ENCODE results near the gene SKAP2.

The SKAP2 gene, protein sequence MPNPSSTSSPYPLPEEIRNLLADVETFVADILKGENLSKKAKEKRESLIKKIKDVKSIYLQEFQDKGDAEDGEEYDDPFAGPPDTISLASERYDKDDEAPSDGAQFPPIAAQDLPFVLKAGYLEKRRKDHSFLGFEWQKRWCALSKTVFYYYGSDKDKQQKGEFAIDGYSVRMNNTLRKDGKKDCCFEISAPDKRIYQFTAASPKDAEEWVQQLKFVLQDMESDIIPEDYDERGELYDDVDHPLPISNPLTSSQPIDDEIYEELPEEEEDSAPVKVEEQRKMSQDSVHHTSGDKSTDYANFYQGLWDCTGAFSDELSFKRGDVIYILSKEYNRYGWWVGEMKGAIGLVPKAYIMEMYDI

DNA sequence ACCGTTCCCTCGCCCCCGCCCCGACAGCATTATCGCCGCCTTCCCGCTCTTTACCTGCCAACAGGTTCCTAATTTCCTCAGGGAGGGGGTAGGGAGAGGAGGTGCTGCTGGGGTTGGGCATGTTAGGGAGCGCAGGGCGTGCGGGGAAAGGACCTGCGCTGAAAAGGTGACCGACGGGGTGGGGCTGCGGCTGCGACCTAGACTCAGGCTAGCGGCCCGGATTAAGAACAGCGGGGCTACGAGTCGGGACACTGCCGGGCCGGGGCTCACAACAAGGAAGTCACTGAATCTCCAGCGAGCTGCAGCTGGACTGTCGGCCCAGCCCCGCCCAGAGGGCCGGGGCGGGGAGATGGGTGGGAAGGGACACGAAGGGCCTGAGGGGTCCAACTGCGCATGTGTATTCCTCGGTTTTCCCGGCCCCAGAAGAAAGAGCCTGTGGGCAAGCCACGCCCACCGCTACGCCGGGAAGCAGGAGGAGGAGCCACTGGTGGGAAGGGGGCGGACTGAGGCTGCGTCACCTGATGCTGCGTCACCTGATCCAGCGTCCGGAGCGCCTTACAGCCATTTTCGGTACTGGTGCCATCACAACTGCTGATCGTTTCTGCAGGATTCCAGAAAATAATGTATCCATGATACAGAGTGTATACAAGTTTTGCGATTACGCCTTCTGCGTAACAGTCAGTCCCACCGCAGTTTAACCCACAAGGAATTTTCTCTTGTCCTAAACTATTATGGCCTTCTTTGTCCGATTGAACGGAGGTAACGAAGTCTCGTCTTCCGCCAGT, at the start of gene SKAP2:
TSS of gene SKAP2 (minus strand) at position 282 of the 785 bp plus-strand sequence. CDS start at position 121, 161 bp downstream.
- peak; percentile 85 to 87 for DNase-seq (ENCODE audit: extremely low read depth in 1 of 2, low read depth in 1 of 2)

- no peak for DNase-seq (ENCODE audit: extremely low read depth in 1 of 2, low read depth in 1 of 2)
These were observed 48.6 kb upstream of the SKAP2 start for GRCh38 chr7:26912933-26913536.

DNA sequence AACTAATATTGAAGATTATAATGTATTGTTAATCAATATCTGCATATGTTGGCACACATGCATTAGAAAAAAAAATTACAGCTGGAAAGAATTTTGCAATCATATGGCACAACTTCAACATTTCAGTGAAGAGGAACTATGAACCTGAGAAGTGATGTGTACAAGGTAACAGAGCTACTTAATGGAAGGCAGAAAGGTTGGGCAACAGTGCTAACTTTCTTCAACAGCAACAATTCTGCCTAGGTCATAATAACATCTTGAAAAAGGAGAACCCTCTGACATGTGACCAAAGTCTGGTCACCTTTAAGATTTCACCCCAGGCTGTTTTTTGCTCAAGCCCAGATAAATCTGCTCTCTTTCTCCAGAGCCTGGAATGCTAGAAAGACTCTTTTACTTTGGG, 47.9 kb upstream of the SKAP2 start:
- no peak for DNase-seq (ENCODE audit: extremely low read depth in 1 of 2, low read depth in 1 of 2)

DNA sequence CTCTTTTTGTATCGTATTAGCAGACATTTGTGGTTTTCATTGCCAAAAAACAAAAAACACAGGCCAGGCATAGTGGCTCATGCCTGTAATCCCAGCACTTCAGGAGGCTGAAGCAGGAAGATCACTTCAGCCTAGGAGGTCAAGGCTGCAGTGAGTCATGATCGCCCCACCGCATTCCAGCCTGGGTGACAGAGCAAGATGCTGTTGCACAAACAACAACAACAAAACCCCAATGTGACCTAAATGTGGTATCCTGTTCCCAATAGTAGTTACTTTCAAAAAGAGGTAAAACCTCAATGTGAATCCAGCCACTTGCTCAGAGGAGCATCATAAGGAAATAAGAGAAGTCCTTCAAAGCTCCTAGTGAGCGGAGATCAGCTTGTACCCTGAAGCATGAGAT, 45.8 kb upstream of the SKAP2 start:
- no peak for DNase-seq (ENCODE audit: extremely low read depth in 1 of 2, low read depth in 1 of 2)

DNA sequence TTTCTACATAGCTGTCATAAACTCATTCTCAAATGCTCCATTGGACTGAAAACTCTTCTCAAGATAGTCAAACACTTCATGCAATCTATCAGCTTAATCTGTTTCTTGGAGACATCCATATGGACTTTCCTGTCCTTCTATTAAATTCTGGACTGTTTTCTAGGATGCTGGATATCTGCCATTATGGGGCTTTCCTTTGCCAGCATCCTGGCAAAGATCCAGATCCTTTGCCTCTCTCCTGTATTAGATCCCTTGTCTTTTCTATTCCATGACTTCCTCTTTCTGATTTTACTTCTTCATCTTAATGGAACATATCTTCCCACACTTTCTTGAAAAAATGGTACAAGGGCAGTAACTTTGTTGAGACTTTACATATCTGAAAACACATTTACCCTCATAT, 35.9 kb upstream of the SKAP2 start:
- DNase-seq (ENCODE audit: extremely low read depth in 1 of 2, low read depth in 1 of 2): no peak

DNA sequence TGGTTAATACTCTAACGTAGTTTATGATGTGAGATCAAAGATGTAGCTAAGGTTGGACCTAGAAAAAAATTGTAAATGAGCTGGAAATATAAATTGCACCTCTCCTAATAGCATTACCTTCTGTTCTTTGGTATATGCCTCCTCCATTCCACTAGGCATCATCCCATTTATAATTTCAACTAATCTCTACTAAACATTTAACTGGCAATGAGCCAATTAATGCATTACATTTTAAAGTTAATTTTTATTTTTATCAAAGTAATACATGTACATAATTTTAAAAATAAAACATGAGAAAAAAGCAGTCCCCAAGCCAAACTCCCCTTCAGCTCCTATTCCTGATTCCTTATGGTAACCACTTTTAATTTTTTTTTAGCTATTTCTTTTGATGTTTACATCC, 35.1 kb upstream of the SKAP2 start:
- DNase-seq (ENCODE audit: extremely low read depth in 1 of 2, low read depth in 1 of 2): no peak

DNA sequence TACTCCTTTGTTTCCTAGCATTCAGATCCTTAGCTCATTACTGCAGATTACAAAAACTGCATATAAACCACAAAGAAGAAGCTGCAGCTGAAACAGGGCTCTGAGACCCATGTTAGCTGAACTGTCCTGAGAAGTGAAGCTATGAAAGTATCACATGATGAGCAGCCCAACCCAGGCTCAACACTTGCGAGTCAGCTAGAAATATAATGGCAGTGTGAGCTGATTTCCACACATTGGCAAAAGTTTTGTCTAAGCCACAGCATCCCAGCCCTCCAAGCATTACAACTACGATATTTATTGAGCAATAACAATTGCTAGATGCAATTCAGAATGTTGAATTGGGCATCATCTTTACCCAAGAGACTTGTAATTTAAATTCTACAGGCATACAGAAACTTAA, 34.5 kb upstream of the SKAP2 start:
- no peak for DNase-seq (ENCODE audit: extremely low read depth in 1 of 2, low read depth in 1 of 2)

DNA sequence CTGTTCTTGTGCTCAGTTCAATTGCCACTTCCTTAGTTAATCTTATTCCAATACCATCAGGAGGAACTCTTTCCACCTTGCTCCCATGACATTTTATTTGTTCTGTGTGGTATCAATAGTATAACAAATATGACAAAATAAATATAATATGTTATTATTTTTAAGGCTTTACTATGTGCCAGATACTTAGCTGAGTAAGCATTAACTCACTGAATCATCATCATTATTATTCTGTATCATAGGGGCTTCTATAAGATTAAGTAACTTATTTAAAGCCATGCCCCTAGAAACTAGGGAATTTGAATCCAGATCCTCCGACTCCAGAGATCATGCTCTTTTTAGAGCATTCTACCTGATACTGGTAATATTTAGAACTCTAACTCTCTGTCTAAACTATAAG, 33.5 kb upstream of the SKAP2 start:
- no peak for DNase-seq (ENCODE audit: extremely low read depth in 1 of 2, low read depth in 1 of 2)

GRCh38 chr7:26891400-26892350, 27.3 kb upstream of the SKAP2 start:
- DNase-seq (ENCODE audit: extremely low read depth in 1 of 2, low read depth in 1 of 2): no peak

- DNase-seq (ENCODE audit: extremely low read depth in 1 of 2, low read depth in 1 of 2): no peak
These were observed 16.5 kb upstream of the SKAP2 start for GRCh38 chr7:26880852-26881251.

DNA sequence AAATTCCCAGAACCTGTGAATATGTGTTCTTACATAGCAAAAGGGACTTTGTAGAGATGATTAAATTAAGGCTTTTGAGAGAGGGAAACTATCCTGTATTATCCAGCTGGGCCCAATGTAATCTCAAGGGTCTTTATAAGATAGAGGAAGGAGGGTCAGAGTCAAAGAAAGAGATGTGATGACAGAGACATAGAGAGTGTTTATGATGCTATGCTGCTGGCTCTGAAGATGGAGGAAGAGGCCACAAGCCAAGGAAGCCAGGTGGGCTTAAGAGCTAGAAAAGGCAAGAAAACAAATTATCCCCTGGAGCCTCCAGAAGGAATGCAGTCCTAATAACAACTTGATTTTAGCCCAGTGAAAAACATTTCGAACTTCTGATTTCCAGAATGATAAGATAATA, 15.3 kb upstream of the SKAP2 start:
- no peak for DNase-seq (ENCODE audit: extremely low read depth in 1 of 2, low read depth in 1 of 2)

- DNase-seq (ENCODE audit: extremely low read depth in 1 of 2, low read depth in 1 of 2): no peak
These were observed 4.6 kb upstream of the SKAP2 start for GRCh38 chr7:26868841-26869495.

- DNase-seq (ENCODE audit: extremely low read depth in 1 of 2, low read depth in 1 of 2): no peak
These were observed 651 bp upstream of the SKAP2 start for GRCh38 chr7:26865094-26865388.

GRCh38 chr7:26863518-26864308, 677 bp downstream of the SKAP2 start:
- DNase-seq (ENCODE audit: extremely low read depth in 1 of 2, low read depth in 1 of 2): no peak

- no peak for DNase-seq (ENCODE audit: extremely low read depth in 1 of 2, low read depth in 1 of 2)
These were observed 1.6 kb downstream of the SKAP2 start for GRCh38 chr7:26862834-26863233.

DNA sequence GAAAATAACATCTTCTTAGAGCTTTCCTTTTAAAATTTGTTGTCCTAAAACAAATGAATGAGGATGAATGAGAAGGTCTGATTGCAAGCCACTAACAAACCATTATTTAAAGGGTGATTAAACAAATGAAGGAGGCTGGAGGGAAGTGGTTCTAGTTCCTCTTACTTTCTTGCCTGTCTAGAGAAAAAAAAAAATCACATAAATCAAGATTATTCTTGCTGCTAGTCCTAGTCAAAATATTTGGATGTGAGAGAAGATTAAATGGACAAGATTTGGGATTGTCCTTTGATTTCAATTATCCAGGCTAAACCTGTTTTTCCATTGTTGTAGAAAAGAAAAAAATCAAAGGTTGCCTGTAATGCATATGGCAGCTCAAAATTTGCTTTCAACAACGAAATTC, 3.3 kb downstream of the SKAP2 start:
- DNase-seq (ENCODE audit: extremely low read depth in 1 of 2, low read depth in 1 of 2): no peak

DNA sequence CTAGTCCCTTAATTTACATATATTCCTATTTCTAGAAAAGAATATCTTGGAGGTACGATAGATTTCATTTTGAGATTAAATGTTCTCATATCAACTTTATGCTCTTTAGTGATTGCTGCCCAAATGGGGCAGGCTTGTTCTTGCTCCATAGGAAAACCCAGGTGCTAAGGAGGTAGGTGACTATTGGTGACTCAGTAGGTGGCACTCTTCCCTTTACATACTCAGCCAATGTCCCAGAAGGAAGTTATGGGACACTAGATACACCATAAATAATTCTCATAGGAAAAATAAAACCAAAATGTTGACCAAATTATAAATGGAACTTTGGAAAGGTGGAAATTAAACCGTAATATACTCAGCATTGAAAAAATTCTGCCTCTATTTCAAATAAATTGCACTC, 4.0 kb downstream of the SKAP2 start:
- no peak for DNase-seq (ENCODE audit: extremely low read depth in 1 of 2, low read depth in 1 of 2)

- no peak for DNase-seq (ENCODE audit: extremely low read depth in 1 of 2, low read depth in 1 of 2)
These were observed 4.7 kb downstream of the SKAP2 start for GRCh38 chr7:26859720-26860119.

- DNase-seq (ENCODE audit: extremely low read depth in 1 of 2, low read depth in 1 of 2): no peak
These were observed 5.7 kb downstream of the SKAP2 start for GRCh38 chr7:26858735-26859134.

GRCh38 chr7:26858241-26858715, 6.1 kb downstream of the SKAP2 start:
- DNase-seq (ENCODE audit: extremely low read depth in 1 of 2, low read depth in 1 of 2): no peak
